M059J (cell line): Measurements from ENCODE around the gene GCLM. TPM values are rescaled to one million over a fixed set of nuclear protein-coding genes. Genes with fewer than 3 reads are reported as not detected.

Experiments used
- DNase-seq: peaks from one replicate; pipeline ENCODE4 v3.0.0-alpha.2; 2012; ENCODE audit warnings: low read depth
- total RNA-seq: library from RNA; depleted of rRNA; stranded (reverse); fragments of >200 nt; shearing (Covaris generic); gene quantifications from 2 replicates; pipeline ENCODE4 v1.2.3, GENCODE V29; 2014; rRNA removed

GCLM gene
- total RNA-seq, 1 experiment from 2014 or later: 27.4 TPM

DNA sequence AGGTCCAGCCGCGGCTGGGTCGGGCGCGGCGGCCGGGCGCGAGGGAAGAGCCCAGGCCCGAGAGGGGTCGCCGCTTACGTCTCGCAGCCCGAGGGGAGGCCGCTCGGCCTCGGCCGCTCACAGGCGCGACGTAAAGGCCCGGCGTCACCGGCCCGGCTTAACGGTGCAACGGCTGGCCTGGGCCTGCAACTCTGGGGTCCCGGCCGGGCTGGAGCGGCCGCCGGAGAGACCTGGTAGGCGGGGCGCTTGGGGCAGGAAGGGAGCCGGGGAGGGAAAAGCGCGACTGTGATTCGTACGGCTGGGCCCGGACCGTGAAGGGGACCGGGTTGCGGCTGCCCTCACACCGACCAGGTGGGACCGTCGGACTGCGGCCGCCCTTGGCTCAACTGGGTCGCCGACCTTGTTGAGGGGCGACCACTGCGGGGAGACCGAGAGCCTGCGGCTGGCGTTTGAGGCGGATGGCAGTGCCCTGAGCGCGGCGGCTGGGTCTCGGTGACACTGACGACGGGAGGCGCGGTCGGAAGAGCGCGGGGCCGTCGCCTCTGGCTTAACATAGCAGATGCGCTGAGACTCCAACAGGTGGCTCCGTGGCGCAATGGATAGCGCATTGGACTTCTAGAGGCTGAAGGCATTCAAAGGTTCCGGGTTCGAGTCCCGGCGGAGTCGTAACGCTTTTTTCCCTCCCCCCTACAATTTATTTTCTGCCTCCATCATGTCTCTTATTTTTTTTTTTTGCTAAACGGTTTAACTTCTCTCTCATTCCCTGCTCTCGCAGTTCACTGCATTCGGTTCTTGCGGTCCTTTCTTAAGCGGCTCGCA, 62.0 kb downstream of the GCLM start:
- peak; percentile 89 for DNase-seq

DNA sequence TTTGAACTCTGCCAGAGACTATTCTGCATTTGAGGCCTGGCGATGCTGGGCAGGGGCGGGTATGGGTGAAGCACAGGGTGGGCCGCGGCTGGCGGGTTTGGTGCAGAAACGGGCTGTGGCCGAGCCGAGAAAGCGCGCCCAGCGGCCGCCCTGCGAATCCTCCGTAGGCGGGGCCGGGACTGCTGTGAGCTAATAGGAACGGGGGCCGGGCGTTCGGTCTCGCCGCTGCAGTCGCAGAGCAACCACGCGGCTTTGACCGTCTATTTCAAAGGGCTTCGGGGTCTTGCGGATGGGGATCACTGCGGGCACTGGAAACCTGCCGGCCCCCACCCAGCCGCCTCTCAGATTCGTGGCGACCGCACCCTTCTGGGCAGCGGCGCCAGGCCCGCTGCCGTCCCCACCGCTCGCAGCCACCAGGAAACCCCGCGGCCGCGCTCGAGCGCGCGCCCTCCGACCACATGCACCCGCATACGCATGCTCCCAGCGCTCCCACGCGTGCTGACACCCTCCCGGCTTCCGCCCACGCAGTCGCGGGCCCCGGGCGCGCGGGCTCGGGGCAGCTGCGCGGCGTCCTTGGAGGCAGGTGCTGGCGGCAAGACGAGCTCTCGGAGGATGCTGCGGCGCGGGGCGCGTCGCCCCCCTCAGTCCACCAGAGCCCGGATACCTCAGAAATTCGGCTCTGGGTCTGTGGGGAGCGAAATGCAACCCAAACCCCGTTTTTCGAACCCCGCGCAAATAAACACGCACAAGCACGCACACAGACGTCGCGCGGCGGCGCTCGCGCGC, 62.8 kb downstream of the GCLM start:
- DNase-seq: peak; percentile 84

DNA sequence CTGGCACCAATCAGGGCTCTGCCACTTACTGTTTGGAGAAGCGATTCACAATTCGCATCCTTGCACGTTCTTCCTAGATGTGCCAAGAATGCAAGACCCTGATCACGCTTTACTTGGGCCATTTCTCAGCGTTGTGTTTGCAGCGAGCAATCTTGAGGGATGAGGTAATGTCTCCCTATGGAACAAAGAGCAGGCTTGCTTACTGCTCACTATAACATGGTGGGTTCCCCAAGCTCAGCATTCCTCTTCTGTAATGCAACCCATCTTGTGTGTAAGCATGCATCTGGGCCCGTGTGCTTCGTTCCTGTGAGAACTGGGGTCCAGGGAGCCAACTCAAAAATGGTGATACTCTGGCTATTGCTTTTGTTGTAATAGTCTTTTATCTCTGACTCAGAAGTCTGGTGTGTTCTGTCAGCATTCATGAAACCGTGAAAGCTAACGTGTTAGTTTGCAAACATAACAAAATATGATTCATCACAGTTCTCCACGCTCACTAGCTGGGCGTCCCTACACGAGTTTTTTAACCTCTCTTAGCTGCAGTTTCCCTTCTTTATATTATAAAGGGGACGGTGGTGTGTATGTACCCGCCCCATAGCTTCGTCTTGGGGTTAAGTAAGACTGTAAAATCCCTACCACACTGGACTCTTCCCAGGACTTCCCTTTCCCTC, 63.6 kb downstream of the GCLM start:
- peak; percentile 86 for DNase-seq

DNA sequence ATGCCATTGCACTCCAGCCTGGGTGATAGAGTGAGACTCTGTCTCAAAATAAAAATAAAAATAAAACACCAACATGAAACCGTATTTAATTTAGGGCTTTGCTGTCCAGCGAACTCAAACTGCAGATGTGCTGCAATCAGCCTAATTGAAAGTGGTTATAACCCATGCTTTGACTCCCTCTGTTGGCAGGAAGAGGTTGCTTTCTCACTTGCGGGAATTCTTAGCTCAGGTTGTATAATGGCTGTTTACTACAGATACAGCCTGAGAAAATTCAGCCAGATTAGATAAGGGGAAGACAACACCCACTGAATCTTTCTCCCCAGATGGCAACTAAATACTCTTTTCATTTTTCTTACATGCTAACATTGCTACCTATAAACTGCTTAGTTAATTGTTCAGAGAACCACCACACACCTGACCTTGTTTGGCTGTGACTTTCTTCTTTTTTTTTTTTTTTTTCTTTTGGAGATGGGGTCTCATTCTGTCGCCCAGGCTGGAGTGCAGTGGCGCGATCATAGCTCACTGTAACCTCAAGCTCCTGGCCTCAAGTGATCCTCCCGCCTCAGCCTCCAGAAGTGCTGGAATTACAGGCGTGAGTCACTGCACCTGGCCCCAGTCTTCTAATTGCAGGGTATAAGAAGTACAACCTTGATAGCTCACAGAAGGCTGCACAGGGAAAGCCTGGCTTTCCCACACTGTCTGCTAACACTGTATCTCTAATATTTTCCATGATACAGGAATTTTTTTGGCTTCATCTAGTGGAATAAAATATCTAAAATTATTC, 64.8 kb downstream of the GCLM start:
- DNase-seq: peak; percentile 80

DNA sequence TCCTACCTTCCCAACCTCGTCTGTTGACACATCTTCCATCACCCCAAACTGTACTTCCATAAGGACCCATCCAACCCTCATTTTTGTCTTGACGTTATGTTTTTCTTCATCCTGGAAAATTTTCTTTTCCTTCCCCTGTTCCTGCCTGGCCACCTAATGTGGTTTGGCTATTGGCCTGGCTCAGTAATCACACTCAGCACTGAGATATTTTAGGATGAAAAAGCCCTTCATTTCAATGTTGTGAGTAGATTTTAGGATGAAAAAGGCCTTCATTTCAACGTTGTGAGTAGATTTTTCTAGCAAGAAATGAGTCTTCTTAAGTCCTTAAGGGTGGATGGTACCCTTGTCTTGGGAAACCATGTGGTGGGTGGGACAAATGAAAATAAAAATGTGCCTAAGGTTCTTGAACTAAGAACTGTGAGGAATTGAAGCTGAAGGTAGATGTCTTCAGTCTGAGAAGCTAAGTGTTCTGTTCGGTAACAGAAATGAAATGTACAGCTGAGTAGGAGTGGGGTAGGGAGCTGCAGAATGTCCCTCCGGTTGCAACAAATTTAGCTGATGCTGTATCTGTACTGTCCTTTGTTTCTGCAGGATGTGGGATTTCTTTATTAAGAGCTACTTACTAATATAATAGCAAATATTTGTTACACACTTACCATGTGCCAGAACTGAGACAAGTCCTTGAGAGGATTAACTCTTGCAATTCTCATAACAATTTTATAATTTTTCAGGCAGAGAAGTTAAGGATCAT, 66.3 kb downstream of the GCLM start:
- peak; percentile 55 for DNase-seq

DNA sequence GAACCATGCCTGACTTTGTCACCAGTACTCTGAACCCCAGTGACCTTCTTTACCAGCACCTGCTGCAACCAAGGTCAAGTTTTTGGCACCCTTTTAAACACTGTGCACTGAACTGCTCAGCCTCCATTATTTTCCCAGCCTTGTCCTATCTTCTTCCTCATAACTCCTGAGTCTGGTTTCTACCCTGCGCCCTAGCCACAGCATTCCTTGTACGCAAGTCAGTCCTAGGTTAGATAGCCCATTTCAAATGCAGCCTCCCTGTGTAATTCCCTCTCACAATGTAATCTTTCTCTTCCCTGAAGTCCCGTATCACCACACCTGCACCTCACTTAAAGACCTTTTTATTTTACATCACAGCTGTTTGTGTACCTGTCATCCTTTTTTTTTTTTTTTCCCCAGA, 67.5 kb downstream of the GCLM start:
- DNase-seq: no peak

DNA sequence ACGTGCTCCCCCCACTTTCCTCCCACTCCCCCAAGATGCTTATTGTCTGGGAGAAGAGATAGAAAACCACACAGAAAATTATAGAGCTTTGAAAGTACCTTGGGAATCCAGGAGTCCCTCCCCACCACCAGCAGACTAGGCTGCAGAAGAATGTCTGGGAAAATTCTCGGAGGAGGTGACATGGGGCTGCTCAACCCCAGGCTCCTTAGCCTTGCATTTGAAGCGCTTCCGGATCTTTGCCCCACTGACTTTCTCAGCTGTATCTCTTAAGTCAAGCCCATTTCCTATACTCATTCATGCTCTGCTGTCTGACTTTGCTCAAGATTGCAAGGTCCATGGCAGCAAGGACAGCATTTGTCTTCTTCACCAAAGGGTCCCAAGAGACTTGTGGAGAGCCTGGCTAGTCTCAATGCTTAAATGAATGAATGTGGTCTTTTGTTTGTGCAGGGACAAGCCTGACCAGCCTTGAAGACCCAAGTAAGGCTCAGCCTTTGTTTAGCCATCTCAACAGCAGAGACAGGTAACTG, 68.2 kb downstream of the GCLM start:
- DNase-seq: no peak

DNA sequence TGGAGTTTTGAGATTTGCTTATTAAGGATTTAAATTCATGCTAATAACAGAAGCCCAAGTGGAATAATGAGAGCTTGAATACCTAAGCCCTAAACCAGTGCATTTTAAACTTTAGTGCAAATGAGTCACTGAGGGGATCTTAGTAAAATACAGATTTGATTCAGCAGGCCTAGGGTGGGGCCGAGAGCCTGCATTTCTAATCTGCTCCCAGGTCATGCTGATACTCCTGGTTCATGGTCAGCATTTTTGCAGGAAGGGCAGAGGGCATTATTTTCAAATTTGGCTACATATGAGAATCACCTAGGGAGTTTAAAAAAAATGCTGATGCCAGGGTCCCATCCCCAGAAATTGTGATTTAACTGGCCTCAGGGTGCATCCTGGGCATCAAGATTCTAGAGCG, 69.5 kb downstream of the GCLM start:
- no peak for DNase-seq

DNA sequence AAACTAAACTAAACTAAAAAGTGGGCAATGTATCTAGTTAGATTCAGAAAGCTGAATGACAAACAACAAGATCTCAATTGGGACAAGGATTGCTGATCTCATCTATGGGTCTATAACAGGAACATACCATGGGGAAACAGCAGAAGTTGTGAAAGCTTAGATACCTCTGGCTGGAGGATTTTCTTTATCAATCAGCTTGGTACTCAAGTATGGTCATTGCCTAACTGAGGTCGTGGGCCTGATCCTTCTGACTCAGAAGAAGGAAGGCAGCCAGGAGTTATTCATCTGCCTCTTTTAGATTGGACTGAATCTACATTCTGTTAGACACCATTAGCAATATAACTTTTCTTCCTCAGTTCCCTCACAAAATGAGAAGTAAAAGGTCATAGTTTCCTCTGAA, 69.9 kb downstream of the GCLM start:
- peak; percentile 59 for DNase-seq

DNA sequence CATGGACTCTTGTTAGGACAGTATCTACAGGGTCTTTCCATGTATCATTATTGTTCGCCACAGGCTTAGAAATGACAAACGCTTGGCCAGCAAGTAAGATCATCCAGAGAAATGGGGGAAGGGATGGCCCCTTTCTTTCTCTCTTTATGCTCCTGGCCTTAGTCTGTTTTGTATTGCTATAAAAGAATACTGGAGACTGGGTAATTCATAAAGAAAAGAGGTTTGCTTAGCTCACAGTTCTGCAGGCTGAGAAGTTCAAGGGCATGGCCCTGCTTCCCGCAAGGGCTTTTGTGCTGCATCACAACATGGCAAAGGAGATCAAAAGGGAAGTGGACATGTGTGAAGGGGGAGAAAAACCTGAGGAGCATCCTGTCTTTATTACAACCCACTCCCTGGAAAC, 71.3 kb downstream of the GCLM start:
- DNase-seq: no peak

Other genes starting within 250 kb of the GCLM start
- gene BCAR3, start 227.6 kb downstream of the GCLM start, total RNA-seq: 52.4 and 72.2 TPM in 2 replicates
- 26.7 and 50.1 TPM in 2 replicates for gene DNTTIP2, start 30.2 kb downstream of the GCLM start, total RNA-seq
- gene ABCA4, start 211.7 kb upstream of the GCLM start, total RNA-seq: 0.15 TPM in 1 of 2 replicates, not detected in the other